GM19351 (cell line): ENCODE data around the gene AEBP2.
"Not testable (repeated sequence)": the region's sequence is repeated elsewhere in the genome, so short reads cannot be mapped to it uniquely, and the experiment has no call there.

Experiments
- ATAC-seq: cut with Tn5 transposase; IDR thresholded peaks from one replicate; pipeline ENCODE4 v1.9.1; 2021; ENCODE audit warnings: mild to moderate bottlenecking, moderate library complexity; ENCODE audit not compliant: unreplicated experiment

Gene AEBP2

GRCh38 chr12:19453961-19454360, 14.7 kb downstream of the AEBP2 start:
- no peak for ATAC-seq

DNA sequence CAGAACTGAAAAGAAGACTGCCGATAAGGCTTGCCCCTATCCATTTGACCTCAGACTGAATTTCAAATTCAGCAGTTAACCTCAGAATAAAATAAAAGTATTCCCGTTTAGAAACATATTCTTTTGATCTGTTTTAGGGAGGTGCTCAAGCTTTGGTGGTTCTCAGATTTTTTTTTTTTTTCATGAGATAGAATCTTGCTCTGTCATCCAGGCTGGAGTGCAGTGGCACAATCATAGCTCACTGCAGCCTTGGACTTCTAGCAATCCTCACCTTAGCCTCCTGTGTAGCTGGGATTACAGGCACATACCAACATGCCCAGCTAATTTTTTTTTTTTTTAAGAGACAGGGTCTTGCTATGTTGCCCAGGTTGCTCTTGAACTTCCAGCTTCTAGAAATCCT, 15.5 kb downstream of the AEBP2 start:
- no peak for ATAC-seq

DNA sequence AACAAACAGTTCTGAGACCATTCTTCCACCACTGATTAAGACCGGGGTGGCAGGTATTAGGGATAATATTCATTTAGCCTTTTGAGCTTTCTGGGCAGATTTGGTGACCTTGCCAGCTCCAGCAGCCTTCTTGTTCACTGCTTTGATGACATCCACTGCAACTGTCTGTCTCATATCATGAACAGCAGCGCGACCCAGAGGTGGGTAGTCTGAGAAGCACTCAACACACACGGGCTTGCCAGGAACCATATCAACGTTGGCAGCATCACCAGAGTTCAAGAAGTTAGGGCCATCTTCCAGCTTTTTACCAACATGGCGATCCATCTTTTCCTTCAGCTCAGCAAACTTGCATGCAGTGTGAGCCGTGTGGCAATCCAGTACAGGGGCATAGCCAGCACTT, 16.9 kb downstream of the AEBP2 start:
- ATAC-seq, result no peak

GRCh38 chr12:19457561-19457960, 18.3 kb downstream of the AEBP2 start:
- ATAC-seq, result no peak

GRCh38 chr12:19458733-19459132, 19.4 kb downstream of the AEBP2 start:
- ATAC-seq, result no peak

- no peak for ATAC-seq
Measured at GRCh38 chr12:19461999-19462398, 22.7 kb downstream of the AEBP2 start.

GRCh38 chr12:19462406-19462805, 23.1 kb downstream of the AEBP2 start:
- no peak for ATAC-seq

GRCh38 chr12:19464192-19464580, 24.9 kb downstream of the AEBP2 start:
- no peak for ATAC-seq

DNA sequence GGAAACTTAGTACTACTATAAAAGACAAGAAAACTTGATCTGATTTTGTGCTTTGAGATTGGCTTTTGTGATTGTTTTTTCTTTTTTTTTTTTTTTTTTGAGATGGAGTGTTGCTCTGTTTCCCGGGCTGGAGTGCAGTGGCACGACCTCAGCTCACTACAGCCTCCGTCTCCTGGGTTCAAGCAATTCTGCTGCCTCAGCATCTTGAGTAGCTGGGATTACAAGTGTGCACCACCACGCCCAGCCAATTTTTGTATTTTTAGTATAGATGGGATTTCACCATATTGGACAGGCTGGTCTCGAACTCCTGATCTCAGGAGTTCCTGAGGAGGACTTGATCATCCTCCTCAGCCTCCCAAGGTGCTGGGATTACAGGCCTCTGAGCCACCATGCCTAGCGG, 26.4 kb downstream of the AEBP2 start:
- no peak for ATAC-seq

DNA sequence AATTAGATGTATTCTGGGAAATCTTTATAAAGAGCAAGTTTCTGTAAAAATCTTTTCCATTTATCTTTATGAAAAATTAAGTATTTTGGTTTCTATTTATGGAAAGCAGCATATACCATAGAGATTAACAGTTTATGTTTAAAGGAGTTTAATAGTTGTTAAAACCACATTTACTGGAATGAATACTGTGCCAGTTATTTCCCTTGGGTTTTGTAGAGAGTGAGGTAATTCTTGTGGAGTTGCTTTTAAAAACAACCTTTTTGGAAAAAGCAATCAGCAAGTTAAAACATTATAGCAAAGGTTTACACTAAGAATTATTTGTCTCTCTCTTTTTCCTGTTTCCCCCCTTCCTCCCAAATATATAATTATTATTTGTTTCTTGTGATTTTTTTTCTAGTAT, 34.9 kb downstream of the AEBP2 start:
- ATAC-seq, result no peak

DNA sequence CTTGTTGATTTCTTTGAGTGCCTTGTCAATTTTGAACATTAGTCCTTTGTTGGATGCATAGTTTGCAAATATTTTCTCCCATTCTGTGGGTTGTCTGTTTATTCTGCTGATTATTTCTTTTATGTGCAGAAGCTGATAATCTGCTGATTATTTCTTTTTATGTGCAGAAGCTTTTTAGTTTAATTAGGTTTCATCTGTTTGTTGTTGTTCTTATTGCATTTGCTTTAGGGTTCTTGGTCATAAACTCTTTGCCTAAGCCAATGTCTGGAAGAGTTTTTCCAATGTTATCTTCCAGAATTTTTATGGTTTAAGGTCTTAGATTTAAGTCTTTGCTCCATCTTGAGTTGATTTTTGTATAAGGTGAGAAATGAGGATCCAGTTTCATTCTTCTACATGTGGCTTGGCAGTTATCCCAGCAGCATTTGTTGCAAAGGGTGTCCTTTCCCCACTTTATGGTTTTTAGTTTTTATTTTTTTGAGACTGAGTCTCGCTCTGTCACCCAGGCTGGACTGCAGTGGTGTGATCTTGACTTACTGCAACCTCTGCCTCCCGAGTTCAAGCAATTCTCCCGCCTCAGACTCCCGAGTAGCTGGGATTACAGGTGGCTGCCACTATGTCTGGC, 36.7 kb downstream of the AEBP2 start:
- not testable (repeated sequence) for ATAC-seq

GRCh38 chr12:19477071-19477470, 37.8 kb downstream of the AEBP2 start:
- no peak for ATAC-seq

- no peak for ATAC-seq
Measured at GRCh38 chr12:19480459-19480858, 41.2 kb downstream of the AEBP2 start.

GRCh38 chr12:19482036-19482435, 42.7 kb downstream of the AEBP2 start:
- peak; percentile 0 for ATAC-seq

DNA sequence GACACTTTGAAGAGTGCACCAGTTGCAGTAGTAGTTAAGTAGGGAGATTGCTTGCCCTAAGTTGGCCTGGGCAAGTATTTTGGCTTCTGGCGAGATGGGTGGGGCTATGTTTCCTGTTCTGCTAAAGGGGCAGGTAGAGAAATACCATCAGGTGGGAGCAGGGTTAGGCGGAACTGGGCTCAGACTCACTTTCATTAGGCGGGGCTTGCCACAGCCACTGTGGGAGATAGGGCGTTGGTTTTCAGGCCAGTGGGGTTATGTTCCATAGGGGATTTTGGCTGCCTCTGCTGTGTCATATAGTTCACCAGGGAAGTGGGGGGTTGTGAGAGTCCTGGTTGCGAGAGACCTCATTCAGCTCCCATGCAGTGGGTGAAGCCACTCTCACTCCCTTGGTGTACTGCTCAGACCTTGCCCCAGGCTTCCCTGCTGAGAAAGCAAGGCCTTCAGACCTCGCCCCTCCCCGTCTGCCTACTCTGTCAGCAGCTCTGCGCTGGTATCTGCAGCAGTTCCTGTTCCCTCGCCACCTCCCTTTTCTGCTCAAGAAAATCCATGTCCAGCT, 43.3 kb downstream of the AEBP2 start:
- peak; percentile 91 for ATAC-seq

DNA sequence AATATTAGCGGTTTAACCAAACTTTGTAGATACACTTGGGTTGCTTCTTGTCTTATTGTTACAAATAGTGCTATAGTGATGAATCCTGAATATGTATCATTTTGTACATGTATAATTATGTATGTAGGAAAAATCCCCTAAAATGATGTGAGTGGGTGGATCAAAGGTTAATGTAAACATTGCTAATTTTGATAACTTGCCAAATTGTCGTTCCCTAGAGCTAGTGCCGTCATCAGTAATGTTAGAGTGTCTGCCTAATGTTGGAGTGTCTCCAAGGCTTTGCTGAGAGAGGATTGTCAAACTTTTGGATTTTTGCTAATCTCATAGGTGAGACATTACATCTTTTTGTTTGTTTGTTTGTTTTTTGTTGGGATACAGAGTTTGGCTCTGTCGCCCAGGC, 44.4 kb downstream of the AEBP2 start:
- ATAC-seq, result no peak

DNA sequence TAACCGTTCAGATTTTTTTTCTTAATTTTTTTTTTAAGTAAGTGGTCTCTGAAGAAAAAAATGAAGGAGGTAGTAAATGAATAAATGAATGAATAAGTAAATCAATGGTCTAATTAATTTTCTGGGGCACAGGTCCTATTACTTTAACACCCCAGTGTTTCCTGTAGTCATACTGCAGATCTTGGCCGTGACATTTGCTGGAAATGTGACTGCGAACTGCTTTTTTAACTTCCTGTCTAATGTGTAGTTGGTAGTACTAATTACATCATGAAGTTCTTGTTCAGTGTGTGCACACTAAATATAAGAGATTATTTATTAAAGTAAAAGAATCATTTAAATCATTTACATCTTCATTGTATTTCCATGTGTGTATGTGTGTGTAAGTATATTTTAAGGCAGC, 45.4 kb downstream of the AEBP2 start:
- ATAC-seq, result no peak

DNA sequence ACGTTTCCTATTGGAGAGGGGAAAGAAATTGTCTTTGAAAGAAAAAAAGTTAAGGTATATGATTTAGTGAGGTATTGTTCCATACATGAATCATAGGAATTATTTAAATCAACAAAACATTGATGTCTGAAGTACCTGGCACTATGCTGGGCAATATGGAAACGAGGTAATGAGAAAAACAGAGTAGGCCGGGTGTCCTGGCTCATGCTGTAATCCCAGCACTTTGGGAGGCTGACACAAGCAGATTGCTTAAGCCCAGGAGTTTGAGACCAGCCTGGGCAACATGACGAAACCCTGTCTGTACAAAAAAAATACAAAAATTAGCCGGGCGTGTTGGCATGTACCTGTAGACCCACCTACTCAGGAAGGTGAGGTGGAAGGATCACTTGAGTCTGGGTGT, 45.9 kb downstream of the AEBP2 start:
- no peak for ATAC-seq

DNA sequence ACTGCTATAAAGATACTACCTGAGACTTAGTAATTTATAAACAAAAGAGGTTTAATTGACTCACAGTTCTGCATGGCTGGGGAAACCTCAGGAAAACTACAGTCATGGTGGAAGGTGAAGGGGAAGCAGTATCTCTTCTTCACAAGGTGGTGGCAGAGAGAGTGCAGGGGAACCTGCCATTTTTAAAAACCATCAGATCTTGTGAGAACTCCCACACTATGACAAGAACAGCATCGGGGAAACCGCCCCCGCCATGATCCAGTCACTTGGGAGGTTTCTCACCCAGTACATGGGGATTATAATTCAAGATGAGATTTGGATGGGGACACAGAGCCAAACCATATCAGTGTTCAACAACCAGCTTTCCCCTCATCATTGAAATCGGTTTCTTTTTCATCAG, 49.9 kb downstream of the AEBP2 start:
- no peak for ATAC-seq

DNA sequence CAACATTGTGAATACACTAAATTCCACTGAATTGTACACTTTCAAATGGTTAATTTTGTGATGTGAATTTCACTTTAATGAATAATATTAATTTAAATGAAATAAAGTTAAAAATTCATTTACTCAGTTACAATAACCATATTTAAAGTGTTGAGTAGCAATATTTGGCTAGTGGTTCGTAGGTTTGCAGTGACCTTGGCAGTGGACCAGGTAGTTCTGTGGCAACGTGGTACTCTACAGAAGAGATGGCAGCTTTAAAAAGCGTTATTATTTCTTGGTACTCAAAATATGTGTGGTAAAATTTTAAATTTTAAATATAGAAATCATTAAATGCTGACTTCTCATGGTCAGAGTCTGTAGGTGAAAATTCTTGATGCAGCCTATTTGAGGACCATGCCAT, 51.6 kb downstream of the AEBP2 start:
- no peak for ATAC-seq

GRCh38 chr12:19491863-19492262, 52.6 kb downstream of the AEBP2 start:
- ATAC-seq, result no peak

GRCh38 chr12:19496219-19496878, 57.1 kb downstream of the AEBP2 start:
- ATAC-seq, result no peak

- no peak for ATAC-seq
Measured at GRCh38 chr12:19498099-19498498, 58.8 kb downstream of the AEBP2 start.
